ENCODE measurements around the gene KLHDC4. TPM values are rescaled to one million over a fixed set of nuclear protein-coding genes. Genes with fewer than 3 reads are reported as not detected.

KLHDC4 gene
- polyA plus RNA-seq, 3 donors, result 11.2 to 26.4 (median 12.6) TPM

GRCh38 chr16:87746178-87746577 lies 19.6 kb downstream of the KLHDC4 start:
- no peaks in the 10 kb centered on the region for H3K9me3 Mint-ChIP-seq
- DNase-seq, result no peak
- peaks cover 79 to 89% of the 10 kb centered on the region in 2 donors for H3K36me3 Mint-ChIP-seq
- H3K4me3 ChIP-seq (replicated peaks in 1 of 3; ENCODE audit: low read depth in 2 of 3, low read length in 3 of 3), result no peak overlapping the region
- H3K36me3 ChIP-seq (replicated peaks in 1 of 2; ENCODE audit: control insufficient read depth in 1 of 2, insufficient read depth in 2 of 2, low read length in 2 of 2), result peaks cover 79 to 89% of the 10 kb centered on the region in 2 donors
- TF ChIP-seq CTCF (IDR thresholded peaks at IDR 0.05), result no peak
- H3K4me1 Mint-ChIP-seq, result no peaks in the 10 kb centered on the region
- peaks cover 0 to 2% (median 1%) of the 10 kb centered on the region in 3 donors for H3K27me3 Mint-ChIP-seq (ENCODE audit: low read depth in 3 of 3)
- no peaks in the 10 kb centered on the region for H3K9me3 ChIP-seq (replicated peaks in 1 of 2; ENCODE audit: control insufficient read depth in 1 of 2, insufficient read depth in 1 of 2, low read length in 2 of 2)
- intact Hi-C loops (cut with micrococcal nuclease), result no loop called here
- H2AFZ ChIP-seq (ENCODE audit: insufficient read depth, low read depth, low read length, poor library complexity, severe bottlenecking), result no peak overlapping the region
- no peak overlapping the region for H3K4me3 Mint-ChIP-seq
- H4K20me1 ChIP-seq (ENCODE audit: insufficient read depth, low read length), result no peaks in the 10 kb centered on the region
- H3K27ac ChIP-seq (ENCODE audit: low read depth in 1 of 2, low read length in 2 of 2), result no peak overlapping the region
- H3K27me3 ChIP-seq (ENCODE audit: control insufficient read depth in 2 of 2, insufficient read depth in 2 of 2, low read length in 2 of 2), result no peaks in the 10 kb centered on the region
- no peaks in the 10 kb centered on the region for H3K79me2 ChIP-seq (ENCODE audit: insufficient read depth, low read length)
- H3K4me2 ChIP-seq (replicated peaks; ENCODE audit: extremely low read depth, low read length, poor library complexity, severe bottlenecking), result no peak overlapping the region
- H3K9ac ChIP-seq (ENCODE audit: insufficient read depth, low read length, poor library complexity, severe bottlenecking), result no peak overlapping the region
- H3K4me1 ChIP-seq (ENCODE audit: control insufficient read depth in 1 of 2, insufficient read depth in 2 of 2, low read length in 2 of 2), result no peaks in the 10 kb centered on the region
- H3K27ac Mint-ChIP-seq, result peak overlapping the region in 2 of 7 donors; percentile 7 to 11
- WGBS (ENCODE audit: insufficient coverage), result 96% methylated on average over 6 of the region's 8 CpGs

- Mint-ChIP-seq H3K27ac (no peak overlapping the region), H3K9me3 (no peaks in the 10 kb centered on the region), H3K36me3 (peaks cover 74 to 85% of the 10 kb centered on the region in 2 donors), H3K4me3 (no peak overlapping the region), H3K27me3 (ENCODE audit: low read depth in 3 of 3) (peaks cover 0 to 2% (median 1%) of the 10 kb centered on the region in 3 donors), H3K4me1 (no peaks in the 10 kb centered on the region)
- Histone ChIP-seq H3K4me1 (ENCODE audit: control insufficient read depth in 1 of 2, insufficient read depth in 2 of 2, low read length in 2 of 2) (no peaks in the 10 kb centered on the region), H3K36me3 (replicated peaks in 1 of 2; ENCODE audit: control insufficient read depth in 1 of 2, insufficient read depth in 2 of 2, low read length in 2 of 2) (peaks cover 75 to 89% of the 10 kb centered on the region in 2 donors), H2AFZ (ENCODE audit: insufficient read depth, low read depth, low read length, poor library complexity, severe bottlenecking) (no peak overlapping the region), H3K27me3 (ENCODE audit: control insufficient read depth in 2 of 2, insufficient read depth in 2 of 2, low read length in 2 of 2) (no peaks in the 10 kb centered on the region), H3K9ac (ENCODE audit: insufficient read depth, low read length, poor library complexity, severe bottlenecking) (no peak overlapping the region), H3K79me2 (ENCODE audit: insufficient read depth, low read length) (no peaks in the 10 kb centered on the region), H4K20me1 (ENCODE audit: insufficient read depth, low read length) (peaks cover 3% of the 10 kb centered on the region), H3K9me3 (replicated peaks in 1 of 2; ENCODE audit: control insufficient read depth in 1 of 2, insufficient read depth in 1 of 2, low read length in 2 of 2) (no peaks in the 10 kb centered on the region), H3K27ac (ENCODE audit: low read depth in 1 of 2, low read length in 2 of 2) (no peak overlapping the region), H3K4me2 (replicated peaks; ENCODE audit: extremely low read depth, low read length, poor library complexity, severe bottlenecking) (no peak overlapping the region), H3K4me3 (replicated peaks in 1 of 3; ENCODE audit: low read depth in 2 of 3, low read length in 3 of 3) (no peak overlapping the region)
- no peak for TF ChIP-seq CTCF (IDR thresholded peaks at IDR 0.05)
- intact Hi-C loops (cut with micrococcal nuclease), result no loop called here
- WGBS (ENCODE audit: insufficient coverage), result 91% methylated on average over 18 of the region's 25 CpGs
- no peak for DNase-seq
Measured at GRCh38 chr16:87744750-87745514, 20.9 kb downstream of the KLHDC4 start.

Measured in CD14-positive monocyte (primary cell).